Immature natural killer cell (primary cell): ENCODE measurements around the gene DTNB. TPM values are rescaled to one million over a fixed set of nuclear protein-coding genes. Genes with fewer than 3 reads are reported as not detected.
"Not testable (repeated sequence)": the region's sequence is repeated elsewhere in the genome, so short reads cannot be mapped to it uniquely, and the experiment has no call there.

Experiments used
- DNase-seq, 3 donors: peaks; one replicate each; pipeline ENCODE4 v3.0.0; 2022; ENCODE audit warnings: mixed read lengths in 1 of 3
- H3K27ac Mint-ChIP-seq, 6 donors: one replicate each; pipeline ENCODE4 v1.8.0; 2020; ENCODE audit warnings: mixed read lengths in 6 of 6, mild to moderate bottlenecking in 5 of 6, inconsistent platforms in 4 of 6, moderate library complexity in 3 of 6
- H3K27me3 Mint-ChIP-seq, 3 donors: one replicate each; pipeline ENCODE4 v1.8.0; 2020 to 2021; ENCODE audit warnings: low read depth in 3 of 3, mild to moderate bottlenecking in 3 of 3, mixed read lengths in 3 of 3, moderate library complexity in 3 of 3, inconsistent platforms in 1 of 3
- H3K36me3 Mint-ChIP-seq, 3 donors: one replicate each; pipeline ENCODE4 v1.8.0; 2020; ENCODE audit warnings: mixed read lengths in 3 of 3, inconsistent platforms in 2 of 3, mild to moderate bottlenecking in 2 of 3
- H3K4me1 Mint-ChIP-seq, 2 donors: one replicate each; pipeline ENCODE4 v1.8.0; 2020; ENCODE audit warnings: inconsistent platforms in 2 of 2, mild to moderate bottlenecking in 2 of 2, mixed read lengths in 2 of 2, moderate library complexity in 1 of 2
- H3K4me3 Mint-ChIP-seq, 5 donors: one replicate each; pipeline ENCODE4 v1.8.0; 2020; ENCODE audit warnings: mild to moderate bottlenecking in 5 of 5, mixed read lengths in 5 of 5, inconsistent platforms in 3 of 5, moderate library complexity in 3 of 5
- H3K9me3 Mint-ChIP-seq, 6 donors: one replicate each; pipeline ENCODE4 v1.8.0; 2020; ENCODE audit warnings: mild to moderate bottlenecking in 6 of 6, mixed read lengths in 6 of 6, inconsistent platforms in 4 of 6, moderate library complexity in 3 of 6
- polyA plus RNA-seq, 3 donors: library from polyadenylated mRNA; unstranded; fragments of 300-500 nt; fragmentation: Illumina TruSeq; gene quantifications; one replicate each; pipeline ENCODE4 v1.2.3, GENCODE V29; 2021

The DTNB gene
- polyA plus RNA-seq, 3 donors from 2014 or later = 9.1 to 15.7 (median 11.1) TPM

DNA sequence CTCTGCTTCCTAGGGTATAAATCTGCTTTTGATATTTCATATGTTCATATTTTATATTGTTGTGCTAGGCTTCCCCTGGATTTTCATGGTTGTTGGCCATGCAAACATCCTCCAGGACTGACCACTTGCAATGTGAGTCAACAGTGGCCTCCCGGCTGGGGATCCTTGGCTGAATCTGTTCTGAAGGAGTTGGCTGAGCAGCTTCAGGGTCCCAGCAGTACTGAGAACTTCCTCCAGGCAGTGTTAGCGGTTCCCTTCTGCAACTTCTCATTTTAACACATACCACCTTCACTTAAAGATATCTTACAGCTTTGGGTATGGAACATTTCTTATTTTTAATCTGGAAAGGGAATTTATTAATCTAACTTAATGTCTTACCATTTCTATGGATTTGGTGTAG, 122.1 kb downstream of the DTNB start:
- Mint-ChIP-seq H3K4me3 (no peak overlapping the region), H3K36me3 (peaks cover 0 to 4% (median 3%) of the 10 kb centered on the region in 3 donors), H3K9me3 (no peaks in the 10 kb centered on the region), H3K27me3 (no peaks in the 10 kb centered on the region), H3K27ac (no peak overlapping the region), H3K4me1 (peaks cover 0 to 2% of the 10 kb centered on the region in 2 donors)
- no peak for DNase-seq

DNA sequence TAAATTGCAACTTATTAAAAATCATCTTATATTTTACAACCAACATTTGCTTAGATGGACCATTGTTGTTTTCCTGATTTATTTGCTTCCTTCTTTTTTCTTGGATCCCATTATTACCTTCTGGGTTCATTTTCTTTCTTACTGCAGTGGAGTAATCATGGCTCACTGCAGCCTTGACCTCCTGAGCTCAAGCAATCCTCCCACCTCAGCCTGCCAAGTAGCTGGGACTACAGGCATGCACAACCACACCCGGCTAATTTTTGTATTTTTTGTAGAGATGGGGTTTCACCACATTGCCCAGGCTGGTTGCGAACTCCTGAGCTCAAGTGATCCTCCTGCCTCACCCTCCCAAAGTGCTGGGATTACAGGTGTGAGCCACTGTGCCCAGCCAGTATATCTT, 123.8 kb downstream of the DTNB start:
- not testable (repeated sequence) for H3K4me3 Mint-ChIP-seq, H3K9me3 Mint-ChIP-seq, DNase-seq, H3K36me3 Mint-ChIP-seq, H3K4me1 Mint-ChIP-seq, H3K27ac Mint-ChIP-seq, H3K27me3 Mint-ChIP-seq

DNA sequence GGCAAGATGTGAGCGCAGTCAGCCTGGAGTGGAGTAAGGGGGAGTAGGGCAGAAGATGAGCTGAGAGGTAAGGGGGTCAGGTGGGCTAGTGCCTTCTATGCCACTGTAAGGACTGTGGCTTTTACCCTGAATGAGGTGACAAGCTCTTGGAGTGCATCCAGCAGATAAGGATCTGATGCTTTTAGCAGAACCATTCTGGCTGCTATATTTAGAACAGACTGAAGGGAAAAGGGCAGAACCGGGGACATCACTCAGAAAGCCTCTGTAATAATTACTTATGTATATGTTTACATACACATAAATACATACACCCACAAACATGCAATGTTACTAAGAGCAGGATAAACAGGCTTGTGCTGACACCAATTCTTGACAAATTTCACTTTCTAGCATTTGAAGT, 124.8 kb downstream of the DTNB start:
- H3K27ac Mint-ChIP-seq = no peak overlapping the region

DNA sequence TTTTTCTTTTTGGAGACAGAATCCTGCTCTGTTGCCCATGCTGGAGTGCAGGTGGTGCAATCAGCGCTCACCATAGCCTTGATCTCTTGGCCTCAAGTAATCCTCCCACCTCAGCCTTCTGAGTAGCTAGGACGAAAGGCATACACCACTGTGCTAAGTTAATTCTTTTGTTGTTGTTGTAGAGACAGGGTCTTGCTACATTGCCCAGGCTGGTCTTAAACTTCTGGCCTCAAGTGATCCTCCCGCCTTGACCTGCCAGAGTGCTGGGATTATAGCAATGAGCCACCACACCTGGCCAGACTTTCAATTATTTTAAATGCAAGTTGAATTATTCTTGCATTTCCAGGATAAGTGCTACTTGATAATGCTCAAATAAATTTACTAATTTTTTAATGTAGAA, 126.5 kb downstream of the DTNB start:
- H3K36me3 Mint-ChIP-seq = peaks cover 0 to 4% (median 3%) of the 10 kb centered on the region in 3 donors
- no peaks in the 10 kb centered on the region for H3K4me1 Mint-ChIP-seq
- H3K27me3 Mint-ChIP-seq = peaks cover 0 to 2% (median 2%) of the 10 kb centered on the region in 3 donors
- no peak overlapping the region for H3K4me3 Mint-ChIP-seq
- no peak overlapping the region for H3K27ac Mint-ChIP-seq
- no peaks in the 10 kb centered on the region for H3K9me3 Mint-ChIP-seq
- no peak for DNase-seq

More for the DNA sequence above, 124.8 kb downstream of the DTNB start:
- H3K27me3 Mint-ChIP-seq = peaks cover 0 to 2% (median 0%) of the 10 kb centered on the region in 3 donors
- no peak overlapping the region for H3K4me3 Mint-ChIP-seq
- no peak for DNase-seq
- H3K9me3 Mint-ChIP-seq = no peaks in the 10 kb centered on the region
- H3K4me1 Mint-ChIP-seq = no peaks in the 10 kb centered on the region
- peaks cover 0 to 4% (median 3%) of the 10 kb centered on the region in 3 donors for H3K36me3 Mint-ChIP-seq

DNA sequence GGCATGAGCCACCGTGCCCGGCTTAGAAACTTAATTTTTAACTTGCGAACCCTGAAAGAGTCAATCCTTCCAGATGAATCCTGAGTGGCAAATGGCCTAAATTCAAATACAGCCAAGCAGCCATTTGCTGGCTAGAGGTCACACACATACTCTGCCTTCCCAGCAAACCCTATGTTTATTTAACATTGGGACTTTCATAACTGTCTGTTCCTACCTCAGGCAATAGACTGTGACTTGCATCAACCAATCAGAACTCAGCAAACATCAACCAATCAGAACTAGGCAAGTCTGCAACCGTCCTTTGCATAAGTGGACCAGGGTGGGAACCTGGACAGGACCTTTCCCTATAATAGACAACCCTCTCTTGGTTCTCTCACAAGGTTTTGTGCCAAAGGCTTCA, 127.5 kb downstream of the DTNB start:
- Mint-ChIP-seq H3K27ac (no peak overlapping the region), H3K36me3 (peaks cover 0 to 3% (median 2%) of the 10 kb centered on the region in 3 donors), H3K4me3 (no peak overlapping the region), H3K27me3 (peaks cover 0 to 2% (median 2%) of the 10 kb centered on the region in 3 donors), H3K9me3 (no peaks in the 10 kb centered on the region), H3K4me1 (no peaks in the 10 kb centered on the region)
- DNase-seq = no peak

DNA sequence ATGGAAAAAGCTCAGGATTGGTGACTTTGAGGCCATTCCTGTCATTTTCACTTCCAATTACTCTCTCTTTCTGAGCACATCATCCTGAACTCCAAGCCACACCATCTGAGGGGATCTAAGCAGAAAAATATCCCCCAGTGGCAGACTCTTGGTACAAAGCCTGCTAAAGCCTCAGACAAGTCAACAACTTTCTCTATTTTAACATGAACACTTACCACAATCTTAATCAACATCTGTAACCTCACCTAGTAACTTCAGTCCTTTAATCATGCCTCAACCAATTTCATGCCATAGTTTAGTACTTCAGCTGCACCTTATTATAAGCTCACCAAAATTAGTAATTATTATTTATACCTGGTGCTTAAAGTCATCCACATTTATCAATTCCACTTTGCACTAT, 128.9 kb downstream of the DTNB start:
- Mint-ChIP-seq H3K4me3 (no peak overlapping the region), H3K27me3 (peaks cover 0 to 2% (median 2%) of the 10 kb centered on the region in 3 donors), H3K9me3 (no peaks in the 10 kb centered on the region), H3K4me1 (no peaks in the 10 kb centered on the region), H3K36me3 (peaks cover 0 to 3% (median 0%) of the 10 kb centered on the region in 3 donors), H3K27ac (peak overlapping the region in 2 of 6 donors; percentile 17 to 37)
- DNase-seq = no peak

DNA sequence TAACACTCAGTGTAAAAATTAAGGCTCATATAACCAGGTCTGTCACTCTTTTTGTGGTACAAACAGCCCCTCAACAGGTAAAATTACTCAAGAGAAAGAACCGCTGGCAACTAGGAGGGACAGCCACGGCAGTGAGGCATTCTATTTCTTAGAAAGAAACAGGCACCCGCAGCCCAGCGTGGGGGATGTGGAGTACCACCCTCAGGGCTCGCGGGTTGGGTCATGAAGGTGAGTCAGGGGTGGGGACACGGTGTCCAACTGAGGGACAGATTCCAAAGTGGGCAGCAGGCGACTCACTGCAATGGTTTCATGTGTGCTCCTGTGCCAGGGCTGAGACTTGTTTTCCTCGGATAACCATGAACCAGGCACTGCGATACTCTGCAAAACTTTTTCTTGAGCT, 129.4 kb downstream of the DTNB start:
- H3K4me3 Mint-ChIP-seq = no peak overlapping the region
- peaks cover 0 to 2% (median 2%) of the 10 kb centered on the region in 3 donors for H3K27me3 Mint-ChIP-seq
- DNase-seq = no peak
- no peak overlapping the region for H3K27ac Mint-ChIP-seq
- H3K9me3 Mint-ChIP-seq = no peaks in the 10 kb centered on the region
- H3K4me1 Mint-ChIP-seq = no peaks in the 10 kb centered on the region
- H3K36me3 Mint-ChIP-seq = peaks cover 0 to 3% (median 0%) of the 10 kb centered on the region in 3 donors

DNA sequence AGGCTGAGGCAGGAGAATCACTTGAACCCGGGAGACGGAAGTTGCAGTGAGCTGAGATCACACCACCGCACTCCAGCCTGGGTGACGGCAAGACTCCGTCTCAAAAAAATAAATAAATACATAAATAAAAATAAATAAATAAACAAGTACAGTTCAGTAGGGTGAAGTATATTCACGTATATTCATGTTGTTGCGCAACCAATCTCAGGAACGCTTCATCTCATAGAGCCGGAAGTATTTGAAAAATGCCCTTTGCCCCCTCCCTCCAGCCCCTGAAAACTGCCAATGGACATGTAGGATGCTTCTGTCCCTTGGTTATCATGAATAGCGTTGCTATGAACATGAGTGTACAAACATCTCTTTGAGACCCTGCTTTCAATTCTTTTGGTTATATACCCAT, 132.0 kb downstream of the DTNB start:
- Mint-ChIP-seq H3K36me3 (peaks cover 0 to 5% (median 0%) of the 10 kb centered on the region in 3 donors), H3K4me1 (no peaks in the 10 kb centered on the region), H3K27ac (no peak overlapping the region), H3K4me3 (no peak overlapping the region), H3K9me3 (no peaks in the 10 kb centered on the region), H3K27me3 (peaks cover 0 to 4% (median 2%) of the 10 kb centered on the region in 3 donors)
- no peak for DNase-seq

DNA sequence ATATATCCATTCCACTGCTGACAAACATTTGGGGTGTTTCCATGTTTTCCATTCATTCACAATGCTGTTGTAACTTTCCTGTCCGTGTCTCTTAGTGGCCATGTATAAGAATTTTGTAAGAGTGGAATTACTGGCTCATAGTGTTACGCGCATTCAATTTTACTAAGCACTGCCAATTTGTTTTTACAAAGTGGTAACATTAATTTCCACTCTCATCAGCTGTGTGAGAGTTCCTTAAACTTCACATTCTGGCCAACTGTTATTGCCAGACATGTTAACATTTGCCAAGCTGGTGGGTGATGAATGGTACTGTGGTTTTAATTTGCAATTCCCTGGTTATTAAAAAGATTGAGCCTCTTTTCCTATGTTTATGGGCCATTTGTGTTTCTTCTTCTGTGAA, 134.2 kb downstream of the DTNB start:
- Mint-ChIP-seq H3K4me1 (no peaks in the 10 kb centered on the region), H3K36me3 (peaks cover 0 to 5% (median 0%) of the 10 kb centered on the region in 3 donors), H3K27me3 (peaks cover 0 to 2% (median 2%) of the 10 kb centered on the region in 3 donors), H3K4me3 (no peak overlapping the region), H3K27ac (no peak overlapping the region), H3K9me3 (no peaks in the 10 kb centered on the region)
- DNase-seq = no peak

DNA sequence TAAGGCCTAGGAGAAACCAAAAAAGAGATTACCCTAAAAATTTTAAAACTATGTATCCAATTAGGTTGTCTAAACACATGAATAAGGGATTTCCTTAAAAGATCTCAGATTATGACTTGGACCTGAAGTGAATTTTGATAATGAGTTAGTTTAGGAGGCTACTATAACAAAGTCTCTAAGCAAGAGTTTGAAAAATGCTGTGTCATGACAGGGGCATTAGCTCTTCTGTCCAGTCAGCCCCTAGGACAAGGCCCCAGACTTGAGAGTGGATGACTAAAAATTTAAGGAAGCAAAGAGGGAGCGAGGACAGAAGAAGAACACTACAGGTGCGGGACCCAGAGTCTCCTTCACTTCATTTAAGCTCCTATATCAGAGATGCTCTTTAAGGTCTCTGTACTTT, 135.9 kb downstream of the DTNB start:
- no peak overlapping the region for H3K27ac Mint-ChIP-seq

DNA sequence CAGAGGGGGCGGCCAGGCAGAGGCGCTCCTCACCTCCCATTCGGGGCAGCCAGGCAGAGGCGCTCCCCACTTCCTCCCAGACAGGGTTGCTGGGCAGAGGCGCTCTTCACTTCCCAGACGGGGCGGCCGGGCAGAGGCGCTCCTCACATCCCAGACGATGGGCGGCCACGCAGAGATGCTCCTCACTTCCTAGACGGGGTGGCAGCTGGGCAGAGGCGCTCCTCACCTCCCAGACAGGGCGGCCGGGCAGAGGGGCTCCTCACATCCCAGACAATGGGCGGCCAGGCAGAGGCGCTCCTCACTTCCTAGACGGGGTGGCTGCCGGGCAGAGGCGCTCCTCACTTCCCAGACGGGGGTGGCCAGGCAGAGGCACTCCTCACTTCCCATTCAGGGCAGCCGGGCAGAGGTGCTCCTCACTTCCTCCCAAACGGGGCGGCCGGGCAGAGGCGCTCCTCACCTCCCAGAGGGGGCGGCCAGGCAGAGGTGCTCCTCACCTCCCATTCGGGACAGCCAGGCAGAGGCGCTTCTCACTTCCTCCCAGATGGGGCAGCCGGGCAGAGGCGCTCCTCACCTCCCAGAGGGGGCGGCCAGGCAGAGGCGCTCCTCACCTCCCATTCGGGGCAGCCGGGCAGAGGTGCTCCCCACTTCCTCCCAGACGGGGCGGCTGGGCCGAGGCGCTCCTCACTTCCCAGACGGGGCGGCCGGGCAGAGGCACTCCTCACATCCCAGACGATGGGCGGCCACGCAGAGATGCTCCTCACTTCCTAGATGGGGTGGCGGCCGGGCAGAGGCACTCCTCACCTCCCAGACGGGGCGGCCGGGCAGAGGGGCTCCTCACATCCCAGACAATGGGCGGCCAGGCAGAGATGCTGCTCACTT, 137.7 kb downstream of the DTNB start:
- H3K27ac Mint-ChIP-seq, H3K36me3 Mint-ChIP-seq, H3K9me3 Mint-ChIP-seq, H3K4me3 Mint-ChIP-seq, DNase-seq, H3K27me3 Mint-ChIP-seq, H3K4me1 Mint-ChIP-seq: not testable (repeated sequence)

More for the DNA sequence above, 135.9 kb downstream of the DTNB start:
- H3K4me1 Mint-ChIP-seq = no peaks in the 10 kb centered on the region
- DNase-seq = no peak
- peaks cover under 1 to 5% (median 1%) of the 10 kb centered on the region in 3 donors for H3K27me3 Mint-ChIP-seq
- peaks cover 0 to 5% (median 5%) of the 10 kb centered on the region in 3 donors for H3K36me3 Mint-ChIP-seq
- no peak overlapping the region for H3K4me3 Mint-ChIP-seq
- no peaks in the 10 kb centered on the region for H3K9me3 Mint-ChIP-seq

DNA sequence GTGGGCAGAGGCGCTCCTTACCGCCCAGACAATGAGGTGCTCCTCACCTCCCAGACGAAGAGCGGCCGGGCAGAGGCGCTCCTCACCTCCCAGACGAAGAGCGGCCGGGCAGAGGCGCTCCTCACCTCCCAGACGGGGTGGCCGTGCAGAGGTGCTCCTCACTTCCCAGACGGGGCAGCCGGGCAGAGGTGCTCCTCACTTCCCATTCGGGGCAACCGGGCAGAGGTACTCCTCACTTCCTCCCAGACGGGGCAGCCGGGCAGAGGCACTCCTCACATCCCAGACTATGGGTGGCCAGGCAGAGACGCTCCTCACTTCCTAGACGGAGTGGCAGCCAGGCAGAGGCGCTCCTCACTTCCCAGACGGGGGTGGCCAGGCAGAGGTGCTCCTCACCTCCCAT, 138.4 kb downstream of the DTNB start:
- H3K27ac Mint-ChIP-seq, DNase-seq, H3K4me3 Mint-ChIP-seq, H3K9me3 Mint-ChIP-seq, H3K27me3 Mint-ChIP-seq, H3K36me3 Mint-ChIP-seq, H3K4me1 Mint-ChIP-seq: not testable (repeated sequence)

DNA sequence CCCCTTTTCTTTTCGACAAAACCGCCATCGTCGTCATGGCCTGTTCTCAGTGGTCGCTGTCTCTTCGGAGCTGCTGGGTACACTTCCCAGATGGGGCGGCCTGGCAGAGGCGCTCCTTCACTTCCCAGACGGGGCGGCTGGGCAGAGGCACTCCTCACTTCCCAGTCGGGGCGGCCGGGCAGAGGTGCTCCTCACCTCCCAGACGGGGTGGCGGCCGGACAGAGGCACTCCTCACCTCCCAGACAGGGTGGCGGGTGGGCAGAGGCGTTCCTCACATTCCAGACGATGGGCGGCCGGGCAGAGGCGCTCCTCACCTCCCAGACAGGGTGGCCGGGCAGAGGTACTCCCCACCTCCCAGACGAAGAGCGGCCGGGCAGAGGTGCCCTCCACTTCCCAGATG, 138.9 kb downstream of the DTNB start:
- H3K36me3 Mint-ChIP-seq = peaks cover 0 to 11% (median 5%) of the 10 kb centered on the region in 3 donors
- H3K4me1 Mint-ChIP-seq = no peaks in the 10 kb centered on the region
- peaks cover 0 to 5% (median 1%) of the 10 kb centered on the region in 3 donors for H3K27me3 Mint-ChIP-seq
- H3K4me3 Mint-ChIP-seq = no peak overlapping the region
- H3K9me3 Mint-ChIP-seq = no peaks in the 10 kb centered on the region
- no peak overlapping the region for H3K27ac Mint-ChIP-seq
- DNase-seq = no peak

DNA sequence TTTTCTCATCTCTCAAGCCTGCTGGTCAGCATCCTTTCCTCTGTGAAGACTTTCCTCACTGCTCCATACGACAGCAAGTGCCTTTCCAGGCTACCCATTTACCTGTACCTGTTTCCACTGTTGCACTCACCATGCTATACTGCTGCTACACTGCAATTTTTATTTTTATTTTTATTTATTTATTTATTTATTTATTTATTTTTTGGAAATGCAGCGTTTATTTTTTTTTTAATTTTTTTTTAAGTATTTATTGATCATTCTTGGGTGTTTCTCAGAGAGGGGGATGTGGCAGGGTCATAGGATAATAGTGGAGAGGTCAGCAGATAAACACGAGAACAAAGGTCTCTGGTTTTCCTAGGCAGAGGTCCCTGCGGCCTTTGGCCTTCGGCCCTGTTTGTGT, 139.6 kb downstream of the DTNB start:
- peak overlapping the region in 1 of 6 donors; percentile 37 for H3K27ac Mint-ChIP-seq
- peaks cover 0 to 17% (median 5%) of the 10 kb centered on the region in 3 donors for H3K36me3 Mint-ChIP-seq
- DNase-seq, H3K4me3 Mint-ChIP-seq, H3K9me3 Mint-ChIP-seq, H3K27me3 Mint-ChIP-seq, H3K4me1 Mint-ChIP-seq: not testable (repeated sequence)
